GM21529 (cell line): Measurements from ENCODE around the gene KDM2B.
"Not testable (repeated sequence)": the region's sequence is repeated elsewhere in the genome, so short reads cannot be mapped to it uniquely, and the experiment has no call there.

Experiments used
- ATAC-seq: cut with Tn5 transposase; IDR thresholded peaks from one replicate; pipeline ENCODE4 v1.9.1; 2021; ENCODE audit not compliant: unreplicated experiment

The KDM2B gene

GRCh38 chr12:121397521-121397920 is 183.3 kb downstream of the KDM2B start:
- no peak for ATAC-seq

DNA sequence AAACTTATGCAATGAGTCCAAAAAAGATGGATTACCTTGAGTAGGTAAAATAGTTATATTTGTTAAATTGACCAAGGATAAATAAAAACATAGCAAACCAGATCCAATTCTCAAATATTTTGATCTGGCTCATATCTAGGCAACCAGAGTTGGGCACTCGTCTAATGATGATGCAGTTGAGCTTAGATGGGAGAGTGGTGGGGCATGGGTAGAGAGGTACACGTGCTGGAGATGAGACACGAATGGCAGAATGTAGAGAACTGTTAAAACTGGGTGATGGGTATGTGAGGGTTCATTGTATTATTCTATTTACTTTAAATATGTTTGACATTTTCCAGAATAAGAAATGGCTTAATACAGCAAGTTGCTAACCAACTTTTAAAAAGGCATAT is 188.5 kb downstream of the KDM2B start:
- ATAC-seq = no peak

GRCh38 chr12:121391619-121392324 is 189.1 kb downstream of the KDM2B start:
- ATAC-seq = peak; percentile 62

- no peak for ATAC-seq
Measured at GRCh38 chr12:121390856-121391255, 190.0 kb downstream of the KDM2B start.

GRCh38 chr12:121388421-121388981 is 192.3 kb downstream of the KDM2B start:
- no peak for ATAC-seq

DNA sequence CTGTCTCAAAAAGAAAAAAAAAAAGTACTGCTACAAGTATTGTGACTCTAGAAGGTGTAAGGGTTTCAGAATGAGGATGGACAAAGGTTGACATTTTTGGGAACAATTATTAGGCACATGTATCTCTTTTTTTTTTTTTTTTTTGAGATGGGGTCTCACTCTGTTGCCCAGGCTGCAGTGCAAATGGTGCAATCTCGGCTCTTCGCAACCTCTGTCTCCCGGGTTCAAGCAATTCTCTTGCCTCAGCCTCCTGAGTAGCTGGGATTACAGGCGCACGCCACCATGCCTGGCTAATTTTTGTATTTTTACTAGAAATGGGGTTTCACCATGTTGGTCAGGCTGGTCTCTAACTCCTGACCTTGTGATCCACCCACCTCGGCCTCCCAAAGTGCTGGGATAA is 195.9 kb downstream of the KDM2B start:
- ATAC-seq = not testable (repeated sequence)

DNA sequence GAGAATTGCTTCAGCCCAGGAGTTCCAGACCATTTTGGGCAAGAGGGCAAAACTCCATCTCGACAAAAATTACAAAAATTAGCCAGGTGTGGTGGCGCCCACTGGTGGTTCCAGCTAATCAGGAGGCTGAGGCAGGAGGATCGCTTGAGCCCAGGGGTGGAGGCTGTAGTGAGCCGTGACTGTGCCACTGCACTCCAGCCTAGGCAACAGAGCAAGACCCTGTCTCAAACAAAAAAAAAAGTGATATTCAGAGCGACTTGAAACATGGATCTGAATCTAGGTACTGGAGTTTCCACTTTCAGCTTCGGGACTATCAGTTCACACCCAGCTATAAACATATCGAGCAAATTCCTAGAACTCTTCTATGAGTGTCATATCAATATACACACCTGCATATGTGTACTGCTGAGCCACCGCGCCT is 197.2 kb downstream of the KDM2B start:
- ATAC-seq = no peak

DNA sequence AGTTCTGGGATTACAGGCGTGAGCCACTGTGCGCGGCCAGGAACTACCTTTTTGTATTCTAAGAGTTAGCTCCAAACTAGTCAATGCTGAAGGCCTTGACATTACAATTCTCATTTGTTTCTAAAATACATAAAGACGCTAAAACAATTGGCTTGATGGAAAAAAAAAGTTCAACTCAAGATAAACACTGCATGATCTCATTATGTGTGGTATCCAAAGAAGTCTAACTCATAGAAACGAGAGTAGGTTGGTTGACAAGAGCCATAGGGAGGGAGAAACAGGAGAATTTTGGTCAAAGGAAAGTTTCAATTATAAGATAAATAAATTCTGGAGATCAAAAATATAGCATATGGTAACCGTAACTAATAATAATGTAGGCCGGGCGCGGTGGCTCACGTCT is 200.9 kb downstream of the KDM2B start:
- ATAC-seq = no peak
